ENCODE results near the gene SLC7A1. TPM values are rescaled to one million over a fixed set of nuclear protein-coding genes. Genes with fewer than 3 reads are reported as not detected.
A peak's percentile ranks its signal among the peaks of the same experiment; 100 is the strongest.

The SLC7A1 gene
- total RNA-seq, 3 donors from 2014 or later = 23.8 to 36.0 (median 28.0) TPM

GRCh38 chr13:29509999-29510589 lies 85.4 kb downstream of the SLC7A1 start:
- ATAC-seq = no peak
- intact Hi-C loops (cut with DNase I, micrococcal nuclease) = loop anchor here (5.0 to 10.0 kb wide), 3 partner anchors 205 to 605 kb away; no protein-coding TSS in a partner anchor

DNA sequence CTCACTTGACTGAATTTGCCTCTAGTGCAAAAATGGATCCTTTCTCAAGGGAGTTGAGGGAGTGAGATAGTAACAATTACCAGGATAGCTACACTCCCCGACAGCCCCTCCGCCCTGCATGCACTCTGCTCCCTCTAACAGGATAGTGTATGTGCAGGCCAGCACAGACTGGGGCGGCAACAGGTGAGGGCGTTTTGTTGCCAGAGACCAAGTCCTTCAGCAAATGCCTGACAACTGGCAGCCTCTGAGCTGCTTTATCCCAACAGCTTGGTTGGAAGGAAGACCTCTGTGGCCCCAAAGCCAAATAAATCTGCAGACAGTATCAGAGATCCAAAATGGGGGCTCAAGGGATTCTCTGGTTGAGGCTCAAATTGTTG lies 86.6 kb downstream of the SLC7A1 start:
- Histone ChIP-seq H3K9me3 (no peaks in the 10 kb centered on the region), H3K36me3 (ENCODE audit: low read depth) (no peaks in the 10 kb centered on the region), H3K4me1 (ENCODE audit: low read depth) (no peaks in the 10 kb centered on the region), H3K4me3 (no peak overlapping the region)
- no peak for DNase-seq
- ATAC-seq = no peak
- no peak for TF ChIP-seq CTCF (IDR thresholded peaks at IDR 0.05)
- intact Hi-C loops (cut with DNase I, micrococcal nuclease) = loop anchor here in 1 of 2 donors (10.0 kb wide), 1 partner anchor 206 kb away; no protein-coding TSS in a partner anchor

More at GRCh38 chr13:29509999-29510589, 85.4 kb downstream of the SLC7A1 start:
- no peaks in the 10 kb centered on the region for H3K4me1 ChIP-seq (ENCODE audit: low read depth)
- H3K9me3 ChIP-seq = no peaks in the 10 kb centered on the region
- H3K36me3 ChIP-seq (ENCODE audit: low read depth) = no peaks in the 10 kb centered on the region
- no peak for TF ChIP-seq CTCF (IDR thresholded peaks at IDR 0.05)
- no peak overlapping the region for H3K4me3 ChIP-seq
- no peak for DNase-seq

DNA sequence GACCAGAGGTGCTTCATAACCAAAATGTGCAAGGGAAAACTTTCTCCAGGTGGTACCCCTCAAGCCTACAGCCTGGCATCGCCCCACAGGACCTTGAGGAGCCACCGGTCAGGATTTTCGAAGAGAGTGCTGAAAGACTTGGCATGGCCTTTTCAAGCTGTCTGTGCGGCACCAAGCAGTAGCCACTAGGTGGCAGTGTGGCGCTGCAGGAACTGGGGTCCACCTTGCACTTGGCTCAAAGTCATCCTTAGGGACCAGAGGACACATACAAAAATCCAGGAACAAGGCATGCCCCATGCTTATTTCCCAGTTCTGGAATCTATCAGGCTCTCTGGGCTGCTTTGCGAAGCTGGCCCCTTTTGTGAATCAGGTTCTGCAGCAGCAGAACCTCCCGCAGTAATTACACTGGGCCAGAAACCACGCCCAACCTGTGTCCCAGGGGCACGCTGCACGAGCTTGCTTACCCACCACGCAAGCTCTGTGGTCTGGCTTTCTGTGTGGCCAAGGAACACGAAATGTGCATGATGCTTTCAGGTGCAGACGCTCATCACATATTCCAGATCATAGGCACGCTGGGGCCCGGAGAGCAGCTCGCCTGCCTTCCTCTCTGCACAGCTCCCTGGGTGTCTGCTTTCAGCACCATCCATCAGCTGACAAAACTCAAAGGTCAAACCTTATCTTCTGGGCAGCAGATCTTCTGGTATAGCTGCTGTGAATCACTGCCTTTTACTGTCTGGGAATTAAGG lies 87.2 kb downstream of the SLC7A1 start:
- ATAC-seq (peak; percentile 94), DNase-seq (peak; percentile 77 to 90 (median 88))
- no peaks in the 10 kb centered on the region for H3K4me1 ChIP-seq (ENCODE audit: low read depth)
- intact Hi-C loops (cut with DNase I, micrococcal nuclease) = loop anchor here in 1 of 2 donors (10.0 kb wide), 1 partner anchor 206 kb away; no protein-coding TSS in a partner anchor
- H3K36me3 ChIP-seq (ENCODE audit: low read depth) = no peaks in the 10 kb centered on the region
- peak; percentile 94 for TF ChIP-seq CTCF (IDR thresholded peaks at IDR 0.05)
- no peak overlapping the region for H3K4me3 ChIP-seq
- no peaks in the 10 kb centered on the region for H3K9me3 ChIP-seq

DNA sequence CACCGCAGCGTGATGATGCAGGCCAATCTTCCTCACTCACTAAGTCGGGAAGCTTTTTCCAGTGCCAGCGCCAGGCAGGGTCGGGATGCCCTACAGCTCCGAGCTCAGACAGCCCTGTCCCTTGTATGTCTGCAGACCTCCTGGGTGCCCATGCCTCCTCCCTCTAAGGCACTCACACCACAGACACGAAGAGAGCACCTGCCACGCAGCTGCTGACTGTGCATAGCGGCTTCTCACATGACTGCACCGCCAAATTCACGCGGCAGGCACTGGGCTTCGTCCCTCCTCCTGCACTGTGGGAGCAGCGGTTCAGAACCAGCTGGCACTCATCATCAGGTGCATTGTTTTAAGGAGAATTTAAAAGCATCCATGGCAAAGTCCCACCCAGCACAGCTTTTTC lies 88.1 kb downstream of the SLC7A1 start:
- ATAC-seq (no peak), DNase-seq (no peak)
- TF ChIP-seq CTCF (IDR thresholded peaks at IDR 0.05) = no peak
- Histone ChIP-seq H3K4me1 (ENCODE audit: low read depth) (no peaks in the 10 kb centered on the region), H3K36me3 (ENCODE audit: low read depth) (no peaks in the 10 kb centered on the region), H3K9me3 (no peaks in the 10 kb centered on the region), H3K4me3 (no peak overlapping the region)
- intact Hi-C loops (cut with DNase I, micrococcal nuclease) = loop anchor here in 1 of 2 donors (10.0 kb wide), 1 partner anchor 207 kb away; no protein-coding TSS in a partner anchor

DNA sequence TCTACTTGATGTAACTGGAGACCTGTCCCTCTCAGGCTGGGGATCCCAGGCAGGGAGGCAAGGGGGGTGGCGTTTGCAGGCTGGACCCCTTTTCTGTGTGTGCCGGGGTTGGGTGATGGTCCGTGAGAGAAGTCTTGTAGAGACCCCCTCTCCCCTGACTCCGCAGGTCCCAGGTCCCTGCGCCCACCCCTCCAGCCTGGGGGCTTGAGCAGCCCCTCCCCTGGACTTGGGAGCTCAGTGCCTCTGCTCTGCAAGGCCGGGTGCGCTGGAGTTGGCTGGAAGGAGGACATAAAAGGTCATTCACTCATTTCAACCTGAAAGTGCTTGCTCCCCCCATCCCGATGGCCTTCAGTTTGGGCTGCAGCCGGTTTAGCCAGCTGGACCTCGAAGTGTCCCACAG lies 89.5 kb downstream of the SLC7A1 start:
- intact Hi-C loops (cut with DNase I, micrococcal nuclease) = loop anchor here in 1 of 2 donors (10.0 kb wide), 1 partner anchor 209 kb away; no protein-coding TSS in a partner anchor
- no peaks in the 10 kb centered on the region for H3K9me3 ChIP-seq
- ATAC-seq (no peak), DNase-seq (no peak)
- TF ChIP-seq CTCF (IDR thresholded peaks at IDR 0.05) = no peak
- no peak overlapping the region for H3K4me3 ChIP-seq
- no peaks in the 10 kb centered on the region for H3K4me1 ChIP-seq (ENCODE audit: low read depth)
- H3K36me3 ChIP-seq (ENCODE audit: low read depth) = no peaks in the 10 kb centered on the region
